H1 (cell line): ENCODE data around the gene PLCL1. TPM values are rescaled to one million over a fixed set of nuclear protein-coding genes. Genes with fewer than 3 reads are reported as not detected.

Experiments used
- CTCF ChIA-PET: fragments of 300-600 bp; sonication (Branson Sonifier 250); formaldehyde crosslinking; loops from one replicate; lab custom pipeline; 2021; ENCODE audit not compliant: partially characterized antibody; lab: Charles Lee
- POLR2A ChIA-PET: fragments of 300-600 bp; sonication (Branson Sonifier 250); formaldehyde crosslinking; loops from one replicate; lab custom pipeline; 2021; ENCODE audit warnings: inconsistent platforms; ENCODE audit not compliant: partially characterized antibody; lab: Charles Lee
- DNase-seq, 2 experiments: peaks; one replicate each; pipeline versions ENCODE4 v3.0.0 to v3.0.0-alpha.2; 2010 to 2022; ENCODE audit warnings: low spot score in 2 of 2, low read depth in 1 of 2, mixed read lengths in 1 of 2
- FAIRE-seq: peaks from 2 replicates; lab custom pipeline; 2011; peaks lifted over from hg19 to GRCh38; lab: Jason Lieb, UNC
- H2AFZ ChIP-seq: 2 replicates; pipeline ENCODE4 v1.8.1; 2012; ENCODE audit warnings: low read length, inconsistent platforms
- H2AK5ac ChIP-seq: 2 replicates; pipeline ENCODE4 v1.6.1; 2013; ENCODE audit warnings: low read depth, low read length
- H2BK120ac ChIP-seq: replicated peaks from 2 replicates; pipeline ENCODE3; 2013; ENCODE audit warnings: low read depth, low read length, inconsistent platforms
- H2BK12ac ChIP-seq: 2 replicates; pipeline ENCODE4 v1.6.1; 2013; ENCODE audit warnings: low read depth, low read length
- H2BK15ac ChIP-seq: 2 replicates; pipeline ENCODE4 v1.6.1; 2013; ENCODE audit warnings: low read length
- H2BK20ac ChIP-seq: 2 replicates; pipeline ENCODE4 v1.6.1; 2013; ENCODE audit warnings: low read length
- H2BK5ac ChIP-seq: 2 replicates; pipeline ENCODE4 v1.6.1; 2013; ENCODE audit warnings: low read depth, low read length
- H3K14ac ChIP-seq: 2 replicates; pipeline ENCODE4 v1.6.1; 2013; ENCODE audit warnings: inconsistent platforms; ENCODE audit not compliant: insufficient read length
- H3K18ac ChIP-seq: 2 replicates; pipeline ENCODE4 v1.6.1; 2013; ENCODE audit warnings: low read length; ENCODE audit errors: extremely low read depth
- H3K23ac ChIP-seq: 2 replicates; pipeline ENCODE4 v1.6.1; 2013; ENCODE audit warnings: inconsistent platforms; ENCODE audit not compliant: insufficient read length
- H3K23me2 ChIP-seq: 2 replicates; pipeline ENCODE4 v1.6.1; 2013; ENCODE audit warnings: low read depth, low read length
- H3K27ac ChIP-seq: 2 replicates; pipeline ENCODE4 v1.6.1; 2011; ENCODE audit warnings: low read depth, low read length, inconsistent platforms
- H3K27me3 ChIP-seq, 4 experiments: replicated peaks in 1 of 4; 1 replicate in 1 of 4; 2 replicates in 3 of 4; pipeline versions ENCODE4 v1.6.1 to v1.8.1; 2011 to 2013; ENCODE audit warnings: low read length in 3 of 4, mild to moderate bottlenecking in 3 of 4, inconsistent platforms in 2 of 4, mixed read lengths in 2 of 4, moderate library complexity in 1 of 4; ENCODE audit not compliant: control insufficient read depth in 3 of 4, insufficient read depth in 3 of 4; ENCODE audit errors: extremely low read depth in 1 of 4
- H3K36me3 ChIP-seq, 4 experiments: 2 replicates each; pipeline versions ENCODE4 v1.6.1 to v1.8.1; 2011 to 2013; ENCODE audit warnings: mild to moderate bottlenecking in 4 of 4, low read length in 3 of 4, moderate library complexity in 2 of 4, control low read depth in 1 of 4, inconsistent platforms in 1 of 4; ENCODE audit not compliant: insufficient read depth in 4 of 4, control insufficient read depth in 2 of 4
- H3K4ac ChIP-seq: replicated peaks from 2 replicates; pipeline ENCODE3; 2013; ENCODE audit warnings: low read length, low read depth, mixed read lengths, inconsistent platforms; ENCODE audit not compliant: insufficient read length
- H3K4me1 ChIP-seq, 4 experiments: replicated peaks in 1 of 4; 1 replicate in 1 of 4; 2 replicates in 3 of 4; pipeline versions ENCODE4 v1.6.1 to v1.8.1; 2011 to 2013; ENCODE audit warnings: low read length in 3 of 4, inconsistent platforms in 2 of 4, mixed read lengths in 1 of 4; ENCODE audit not compliant: insufficient read depth in 4 of 4, control insufficient read depth in 3 of 4
- H3K4me2 ChIP-seq, 2 experiments: 2 replicates each; pipeline versions ENCODE4 v1.6.1 to v1.8.1; 2011 to 2013; ENCODE audit warnings: low read depth in 2 of 2, low read length in 2 of 2, control low read depth in 1 of 2, inconsistent platforms in 1 of 2, mild to moderate bottlenecking in 1 of 2; ENCODE audit not compliant: insufficient read depth in 1 of 2
- H3K4me3 ChIP-seq, 4 experiments: fragments of 200-600, 300-600 bp in 1 of 4; sonication (generic), shearing (Covaris generic), sonication (Bioruptor Twin) in 1 of 4; 2 replicates each; pipeline versions ENCODE4 v1.5.1 to v1.8.1; 2011 to 2016; ENCODE audit warnings: low read length in 4 of 4, low read depth in 3 of 4, control low read depth in 2 of 4, inconsistent platforms in 2 of 4, mild to moderate bottlenecking in 2 of 4, mixed read lengths in 1 of 4, moderate library complexity in 1 of 4; ENCODE audit not compliant: insufficient read depth in 2 of 4; ENCODE audit errors: extremely low read depth in 1 of 4
- H3K56ac ChIP-seq: replicated peaks from 2 replicates; pipeline ENCODE3; 2013; ENCODE audit warnings: low read depth, mild to moderate bottlenecking, mixed read lengths, low read length, inconsistent platforms; ENCODE audit not compliant: insufficient read length
- H3K79me1 ChIP-seq: 2 replicates; pipeline ENCODE4 v1.6.1; 2013; ENCODE audit warnings: low read depth, low read length, control low read depth
- H3K79me2 ChIP-seq, 2 experiments: 2 replicates each; pipeline versions ENCODE4 v1.6.1 to v1.8.1; 2012 to 2013; ENCODE audit warnings: low read length in 2 of 2, mild to moderate bottlenecking in 2 of 2, inconsistent platforms in 1 of 2; ENCODE audit not compliant: insufficient read depth in 2 of 2, control insufficient read depth in 1 of 2
- H3K9ac ChIP-seq, 4 experiments: replicated peaks in 1 of 4; 1 replicate in 1 of 4; 2 replicates in 3 of 4; pipeline versions ENCODE4 v1.6.1 to v1.8.1; 2011 to 2013; ENCODE audit warnings: low read depth in 3 of 4, low read length in 3 of 4, control low read depth in 2 of 4, mild to moderate bottlenecking in 2 of 4, moderate library complexity in 2 of 4, inconsistent platforms in 1 of 4; ENCODE audit errors: extremely low read depth in 1 of 4
- H3K9me3 ChIP-seq, 2 experiments: 2 replicates each; pipeline versions ENCODE4 v1.6.1 to v1.8.1; 2012 to 2013; ENCODE audit warnings: mild to moderate bottlenecking in 2 of 2, moderate library complexity in 2 of 2, control low read depth in 1 of 2, inconsistent platforms in 1 of 2, low read depth in 1 of 2, low read length in 1 of 2, mixed read lengths in 1 of 2; ENCODE audit not compliant: insufficient read depth in 2 of 2
- H4K20me1 ChIP-seq, 2 experiments: replicated peaks in 1 of 2; 2 replicates each; pipeline versions ENCODE3 to v1.8.1; 2011 to 2013; ENCODE audit warnings: inconsistent platforms in 2 of 2, low read length in 2 of 2, mild to moderate bottlenecking in 1 of 2; ENCODE audit not compliant: insufficient read depth in 2 of 2, control insufficient read depth in 1 of 2
- H4K5ac ChIP-seq: 2 replicates; pipeline ENCODE4 v1.6.1; 2013; ENCODE audit warnings: low read length, low read depth, mixed read lengths, inconsistent platforms; ENCODE audit not compliant: insufficient read length
- H4K8ac ChIP-seq: 2 replicates; pipeline ENCODE4 v1.8.0; 2013; ENCODE audit warnings: mild to moderate bottlenecking, moderate library complexity, low read length, inconsistent platforms; ENCODE audit not compliant: insufficient read depth; ENCODE audit errors: extremely low read depth
- H4K91ac ChIP-seq: replicated peaks from 2 replicates; pipeline ENCODE3; 2013; ENCODE audit warnings: low read length, mixed read lengths, inconsistent platforms; ENCODE audit not compliant: insufficient read length
- GTF2F1 ChIP-seq: IDR thresholded peaks from 2 replicates; pipeline ENCODE4 v1.6.1; 2012; ENCODE audit warnings: low read depth, low read length, improper control_type of control experiment, borderline replicate concordance
- NANOG ChIP-seq: IDR thresholded peaks from 2 replicates; pipeline ENCODE4 v1.6.1; 2011; ENCODE audit warnings: low read length, low read depth, mild to moderate bottlenecking, inconsistent platforms; ENCODE audit not compliant: insufficient read depth, poor library complexity, severe bottlenecking
- USF2 ChIP-seq: IDR thresholded peaks from 2 replicates; pipeline ENCODE4 v1.6.1; 2011; ENCODE audit warnings: low read length, improper control_type of control experiment
- WGBS, 2 experiments: shearing (Covaris generic) in 1 of 2; methylation state at CpG; one replicate each; pipeline versions ENCODE4 v1.1.6 to v1.1.7; 2013 to 2015; ENCODE audit warnings: low lambda C conversion rate in 2 of 2, mixed read lengths in 2 of 2, inconsistent platforms in 1 of 2, low coverage in 1 of 2, missing lambda C conversion rate in 1 of 2; ENCODE audit not compliant: insufficient replicate concordance in 2 of 2, insufficient coverage in 1 of 2, insufficient read length in 1 of 2; ENCODE audit errors: extremely low coverage in 1 of 2, missing lambda C conversion rate in 1 of 2; 5-methylcytosine and 5-hydroxymethylcytosine counted together
- polyA plus RNA-seq, 7 experiments: library from polyadenylated mRNA; depleted of rRNA in 3 of 7; stranded (reverse) in 5 of 7; unstranded in 2 of 7; fragments of >200 nt in 5 of 7; fragments of 200-250 nt in 2 of 7; gene quantifications; 1 replicate in 5 of 7; 2 replicates in 1 of 7; 4 replicates in 1 of 7; pipeline versions ENCODE4 v1.2.1 to v1.2.3, GENCODE V29; 2011 to 2013; ENCODE audit warnings: missing spikeins in 2 of 7, mixed read lengths in 2 of 7
- total RNA-seq: library from RNA; stranded (reverse); fragmentation: NEBNext Ultra II Directional; extraction: Animal tissue kit (Norgen Biotek cat#: 25700); gene quantifications from 2 replicates; pipeline ENCODE4 v1.2.1, GENCODE V29; 2021

The PLCL1 gene
- total and polyA plus RNA-seq, 2 of the 8 experiments (the other 6 are each of a cell fraction or from before 2014, with no cell fraction given) = not detected

GRCh38 chr2:197827618-197828017 is 23.2 kb downstream of the PLCL1 start:
- no peak overlapping the region for H4K5ac ChIP-seq
- FAIRE-seq (no peak), DNase-seq (no peak)
- H2BK20ac ChIP-seq = no peak overlapping the region
- no peak overlapping the region for H4K8ac ChIP-seq
- no peak overlapping the region for H2BK12ac ChIP-seq
- H3K4me2 ChIP-seq = no peak overlapping the region
- H3K18ac ChIP-seq = no peak overlapping the region
- no peak overlapping the region for H3K4me3 ChIP-seq
- H3K79me1 ChIP-seq = no peaks in the 10 kb centered on the region
- no peak overlapping the region for H4K91ac ChIP-seq
- H3K79me2 ChIP-seq = no peaks in the 10 kb centered on the region
- no peak overlapping the region for H3K4ac ChIP-seq
- H3K14ac ChIP-seq = no peak overlapping the region
- H2AFZ ChIP-seq = no peak overlapping the region
- no peak overlapping the region for H2BK5ac ChIP-seq
- H3K27me3 ChIP-seq = no peaks in the 10 kb centered on the region
- H3K9ac ChIP-seq = no peak overlapping the region
- TF ChIP-seq USF2 (no peak), GTF2F1 (no peak), NANOG (no peak)
- H3K9me3 ChIP-seq = no peaks in the 10 kb centered on the region
- H3K36me3 ChIP-seq = no peaks in the 10 kb centered on the region
- H3K23me2 ChIP-seq = no peaks in the 10 kb centered on the region
- no peak overlapping the region for H2AK5ac ChIP-seq
- ChIA-PET POLR2A (no interaction called here), CTCF (interaction anchor here (1.0 to 1.6 kb wide), 2 partner anchors 14 to 300 kb away, joined by 3 to 5 read pairs; no protein-coding TSS in a partner anchor)
- H3K56ac ChIP-seq = no peak overlapping the region
- H2BK120ac ChIP-seq = no peak overlapping the region
- H3K27ac ChIP-seq = no peak overlapping the region
- no peaks in the 10 kb centered on the region for H3K4me1 ChIP-seq
- 86% methylated on average over 2 of the region's 2 CpGs; no CpG with 5 or more reads in 1 of the 2 experiments for WGBS, 2 experiments
- H3K23ac ChIP-seq = no peak overlapping the region
- no peak overlapping the region for H2BK15ac ChIP-seq
- no peaks in the 10 kb centered on the region for H4K20me1 ChIP-seq
